Naive thymus-derived CD4-positive, alpha-beta T cell (primary cell): Measurements from ENCODE around the gene SMC3. TPM values are rescaled to one million over a fixed set of nuclear protein-coding genes. Genes with fewer than 3 reads are reported as not detected.
A peak's percentile ranks its signal among the peaks of the same experiment; 100 is the strongest.

Source experiments
- ATAC-seq: fragments of 150-1000 bp; cut with Tn5 transposase; 2 replicates; pipeline ENCODE4 v1.10.0; 2021; ENCODE audit warnings: mild to moderate bottlenecking, moderate library complexity
- CTCF ChIA-PET: fragments of 350-600 bp; sonication (Branson Sonifier 250); formaldehyde crosslinking; loops from one replicate; lab custom pipeline; 2021; ENCODE audit warnings: antibody characterized with exemption; lab: Charles Lee
- POLR2A ChIA-PET: fragments of 350-600 bp; sonication (Branson Sonifier 250); formaldehyde crosslinking; loops from one replicate; lab custom pipeline; 2021; ENCODE audit warnings: antibody characterized with exemption, inconsistent platforms; lab: Charles Lee
- DNase-seq, 9 donors: peaks; one replicate each; pipeline versions ENCODE4 v3.0.0 to v3.0.0-alpha.2; 2020 to 2022; ENCODE audit warnings: mixed read lengths in 1 of 9
- H3K27ac ChIP-seq: one replicate; pipeline ENCODE4 v1.7.0; 2013; ENCODE audit warnings: mild to moderate bottlenecking, low read depth, low read length, moderate library complexity
- H3K27me3 ChIP-seq, 2 donors: one replicate each; pipeline ENCODE4 v1.7.0; 2013; ENCODE audit warnings: low read length in 2 of 2, mild to moderate bottlenecking in 2 of 2, moderate library complexity in 2 of 2; ENCODE audit not compliant: control insufficient read depth in 2 of 2, insufficient read depth in 2 of 2
- H3K36me3 ChIP-seq, 3 experiments: 1 replicate in 2 of 3; 2 replicates in 1 of 3; pipeline ENCODE4 v1.7.0; 2013; ENCODE audit warnings: low read length in 3 of 3, mild to moderate bottlenecking in 3 of 3, moderate library complexity in 1 of 3; ENCODE audit not compliant: insufficient read depth in 3 of 3, control insufficient read depth in 2 of 3
- H3K4me1 ChIP-seq, 2 donors: one replicate each; pipeline ENCODE4 v1.7.0; 2013; ENCODE audit warnings: low read length in 2 of 2, mild to moderate bottlenecking in 2 of 2, moderate library complexity in 1 of 2; ENCODE audit not compliant: control insufficient read depth in 2 of 2, insufficient read depth in 2 of 2
- H3K4me3 ChIP-seq: 2 replicates; pipeline ENCODE4 v1.7.0; 2013; ENCODE audit warnings: mild to moderate bottlenecking, low read length
- H3K9me3 ChIP-seq, 3 experiments: 1 replicate in 2 of 3; 2 replicates in 1 of 3; pipeline ENCODE4 v1.7.0; 2013; ENCODE audit warnings: low read length in 3 of 3; ENCODE audit not compliant: control insufficient read depth in 2 of 3
- H3K27ac Mint-ChIP-seq, 9 donors: one replicate each; pipeline ENCODE4 v1.8.0; 2020 to 2022; ENCODE audit warnings: mixed read lengths in 9 of 9, mild to moderate bottlenecking in 8 of 9, moderate library complexity in 5 of 9, inconsistent platforms in 2 of 9
- H3K27me3 Mint-ChIP-seq, 5 donors: one replicate each; pipeline ENCODE4 v1.8.0; 2021 to 2022; ENCODE audit warnings: mixed read lengths in 5 of 5, mild to moderate bottlenecking in 1 of 5
- H3K36me3 Mint-ChIP-seq, 5 donors: one replicate each; pipeline ENCODE4 v1.8.0; 2020 to 2022; ENCODE audit warnings: mixed read lengths in 5 of 5, mild to moderate bottlenecking in 3 of 5, inconsistent platforms in 1 of 5
- H3K4me1 Mint-ChIP-seq, 7 donors: one replicate each; pipeline ENCODE4 v1.8.0; 2020 to 2022; ENCODE audit warnings: mixed read lengths in 7 of 7, mild to moderate bottlenecking in 3 of 7, inconsistent platforms in 1 of 7
- H3K4me3 Mint-ChIP-seq, 10 donors: one replicate each; pipeline ENCODE4 v1.8.0; 2020 to 2022; ENCODE audit warnings: mild to moderate bottlenecking in 10 of 10, mixed read lengths in 10 of 10, moderate library complexity in 6 of 10, inconsistent platforms in 2 of 10
- H3K9me3 Mint-ChIP-seq, 11 donors: one replicate each; pipeline ENCODE4 v1.8.0; 2020 to 2022; ENCODE audit warnings: mixed read lengths in 11 of 11, mild to moderate bottlenecking in 4 of 11, inconsistent platforms in 1 of 11, moderate library complexity in 1 of 11
- intact Hi-C, 2 donors: fragments of 100-400 bp; cut with micrococcal nuclease; formaldehyde crosslinking; loops; one replicate each; pipeline ENCODE4 v1.15.1; 2023
- polyA plus RNA-seq, 2 donors: library from polyadenylated mRNA; unstranded; fragments of 300-500 nt; fragmentation: Illumina TruSeq; gene quantifications; one replicate each; pipeline ENCODE4 v1.2.3, GENCODE V29; 2021
- total RNA-seq, 6 experiments: library from RNA in 5 of 6; stranded (reverse) in 5 of 6; gene quantifications; 1 replicate in 5 of 6; 2 replicates in 1 of 6; pipeline ENCODE4 v1.2.3 and lab custom pipeline; 2021 to 2026

The SMC3 gene
- total and polyA plus RNA-seq, 7 experiments from 2014 or later, result 29.8 to 88.2 (median 52.4) TPM

DNA sequence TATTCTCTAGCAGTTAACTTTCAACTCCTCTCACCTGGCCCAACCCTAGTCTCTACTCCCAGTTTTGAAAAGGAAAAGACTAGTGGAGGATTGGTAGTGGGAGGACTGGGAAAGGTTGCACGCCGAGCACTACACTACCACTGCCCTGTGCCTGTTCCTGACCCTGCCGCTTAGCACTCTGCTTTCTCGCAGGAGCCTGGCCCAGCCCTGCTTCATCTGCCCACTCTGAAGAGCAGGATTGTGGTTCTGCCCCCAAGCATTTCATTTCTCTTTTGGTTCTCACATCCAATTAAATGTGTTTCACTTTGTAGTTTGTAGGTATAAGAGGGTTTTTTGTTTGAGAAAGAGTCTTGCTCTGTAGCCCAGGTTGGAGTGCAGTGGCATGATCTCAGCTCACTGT, 45.1 kb downstream of the SMC3 start:
- ChIA-PET CTCF (interaction anchor here (0.6 to 1.1 kb wide), 3 partner anchors 255 to 1525 kb away, joined by 3 read pairs; no protein-coding TSS in a partner anchor), POLR2A (no interaction called here)
- H3K36me3 Mint-ChIP-seq, result no peaks in the 10 kb centered on the region
- H3K4me3 ChIP-seq, result no peak overlapping the region
- H3K27ac Mint-ChIP-seq, result no peak overlapping the region
- no peaks in the 10 kb centered on the region for H3K27me3 Mint-ChIP-seq
- no peaks in the 10 kb centered on the region for H3K9me3 ChIP-seq
- intact Hi-C loops, result loop anchor here in 1 of 2 donors (5.0 to 10.0 kb wide), 2 partner anchors 592 to 1525 kb away; no protein-coding TSS in a partner anchor
- peaks cover 0 to 2% of the 10 kb centered on the region in 2 donors for H3K4me1 ChIP-seq
- no peaks in the 10 kb centered on the region for H3K36me3 ChIP-seq
- no peak for ATAC-seq
- H3K9me3 Mint-ChIP-seq, result no peaks in the 10 kb centered on the region
- no peaks in the 10 kb centered on the region for H3K27me3 ChIP-seq
- H3K27ac ChIP-seq, result no peak overlapping the region
- H3K4me3 Mint-ChIP-seq, result no peak overlapping the region
- DNase-seq, result no peak
- H3K4me1 Mint-ChIP-seq, result peaks cover 7 to 28% (median 13%) of the 10 kb centered on the region in 7 donors

GRCh38 chr10:110613341-110613995, 46.0 kb downstream of the SMC3 start:
- no peak overlapping the region for H3K27ac Mint-ChIP-seq
- H3K4me1 ChIP-seq, result peaks cover 0 to 7% of the 10 kb centered on the region in 2 donors
- H3K4me3 Mint-ChIP-seq, result no peak overlapping the region
- POLR2A ChIA-PET, result no interaction called here
- no peaks in the 10 kb centered on the region for H3K9me3 Mint-ChIP-seq
- no peaks in the 10 kb centered on the region for H3K36me3 ChIP-seq
- no peaks in the 10 kb centered on the region for H3K36me3 Mint-ChIP-seq
- no peak for ATAC-seq
- intact Hi-C loops, result loop anchor here in 1 of 2 donors (5.0 to 10.0 kb wide), 2 partner anchors 591 to 1524 kb away; no protein-coding TSS in a partner anchor
- CTCF ChIA-PET, result interaction anchor here (1.1 kb wide), 1 partner anchor 986 kb away, joined by 3 read pairs; no protein-coding TSS in a partner anchor
- DNase-seq, result no peak
- peaks cover 13 to 37% (median 21%) of the 10 kb centered on the region in 7 donors for H3K4me1 Mint-ChIP-seq
- no peaks in the 10 kb centered on the region for H3K27me3 ChIP-seq
- no peaks in the 10 kb centered on the region for H3K27me3 Mint-ChIP-seq
- no peak overlapping the region for H3K27ac ChIP-seq
- no peak overlapping the region for H3K4me3 ChIP-seq
- no peaks in the 10 kb centered on the region for H3K9me3 ChIP-seq

DNA sequence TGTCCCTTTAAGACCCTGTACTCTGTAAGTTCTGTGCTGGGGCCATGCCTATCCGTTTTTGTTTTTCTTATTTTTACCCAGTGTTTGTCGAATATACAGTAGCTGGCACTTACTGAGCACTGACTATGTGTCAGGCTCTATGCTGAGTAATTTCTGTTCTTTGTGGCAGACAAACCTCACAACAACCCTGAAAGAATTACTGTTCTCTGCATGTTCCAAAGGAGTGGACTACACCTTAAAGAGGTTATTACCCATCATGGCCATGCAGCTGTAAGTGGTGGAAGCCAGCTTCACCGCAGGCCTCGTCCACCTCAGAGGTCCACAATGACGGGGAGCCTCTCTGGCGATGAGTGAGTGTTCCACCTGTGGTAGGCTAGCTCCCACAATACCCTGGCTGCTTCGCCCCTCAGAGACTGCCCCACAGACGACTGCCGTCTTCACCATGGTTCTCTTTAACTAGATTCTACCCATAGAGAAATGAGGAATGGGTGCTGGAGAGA, 46.6 kb downstream of the SMC3 start:
- ChIA-PET POLR2A (no interaction called here), CTCF (no interaction called here)

DNA sequence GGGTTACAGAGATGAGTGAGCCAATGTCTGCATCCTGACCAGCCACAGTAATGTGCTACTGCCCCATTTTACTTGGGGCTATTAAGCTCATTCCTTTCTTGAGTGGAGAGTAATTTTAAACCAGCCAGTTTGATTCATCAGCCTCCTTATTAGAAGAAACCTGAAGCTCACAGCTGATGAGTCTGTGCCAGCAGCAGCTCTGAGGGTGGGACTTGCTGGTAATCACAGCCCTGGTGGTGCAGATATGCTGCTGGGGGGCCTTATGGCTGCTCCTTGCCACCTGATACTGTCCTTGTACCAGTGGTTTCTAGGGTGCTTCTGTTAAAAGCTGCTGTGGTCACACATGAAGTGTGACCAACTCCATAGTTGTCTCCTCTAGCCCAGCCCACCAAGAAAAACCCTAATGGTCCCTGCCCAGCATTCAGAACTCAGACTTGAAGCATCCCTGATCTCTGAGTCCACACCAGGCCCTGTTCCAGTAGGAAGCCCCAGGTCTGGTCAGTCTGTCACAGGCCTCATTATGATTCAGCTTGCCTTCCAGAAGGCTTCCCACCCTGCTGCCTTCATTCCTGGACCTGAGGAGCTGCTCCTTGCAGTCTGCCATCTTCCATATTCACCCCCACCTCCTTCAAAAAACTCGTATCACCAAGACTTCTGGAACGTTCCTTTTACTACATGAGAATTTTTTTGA, 47.7 kb downstream of the SMC3 start:
- H3K36me3 ChIP-seq, result no peaks in the 10 kb centered on the region
- H3K4me3 ChIP-seq, result no peak overlapping the region
- ChIA-PET POLR2A (interaction anchor here (0.6 kb wide), 1 partner anchor 310 kb away, joined by 3 read pairs; no protein-coding TSS in a partner anchor), CTCF (no interaction called here)
- Mint-ChIP-seq H3K9me3 (no peaks in the 10 kb centered on the region), H3K27me3 (no peaks in the 10 kb centered on the region), H3K27ac (peak overlapping the region in 1 of 9 donors; percentile 17), H3K4me3 (no peak overlapping the region), H3K36me3 (no peaks in the 10 kb centered on the region), H3K4me1 (peaks cover 10 to 43% (median 29%) of the 10 kb centered on the region in 7 donors)
- DNase-seq (no peak), ATAC-seq (no peak)
- H3K27ac ChIP-seq, result no peak overlapping the region
- no peaks in the 10 kb centered on the region for H3K27me3 ChIP-seq
- intact Hi-C loops, result loop anchor here in 1 of 2 donors (10.0 kb wide), 1 partner anchor 590 kb away; no protein-coding TSS in a partner anchor
- H3K4me1 ChIP-seq, result peaks cover 0 to 7% of the 10 kb centered on the region in 2 donors
- no peaks in the 10 kb centered on the region for H3K9me3 ChIP-seq

More for the DNA sequence above, 46.6 kb downstream of the SMC3 start:
- no peaks in the 10 kb centered on the region for H3K9me3 Mint-ChIP-seq
- ATAC-seq (no peak), DNase-seq (no peak)
- H3K36me3 Mint-ChIP-seq, result no peaks in the 10 kb centered on the region
- no peak overlapping the region for H3K27ac Mint-ChIP-seq
- Histone ChIP-seq H3K27me3 (no peaks in the 10 kb centered on the region), H3K36me3 (no peaks in the 10 kb centered on the region), H3K27ac (no peak overlapping the region), H3K4me1 (peaks cover 0 to 7% of the 10 kb centered on the region in 2 donors), H3K9me3 (no peaks in the 10 kb centered on the region), H3K4me3 (no peak overlapping the region)
- H3K4me3 Mint-ChIP-seq, result no peak overlapping the region
- peaks cover 13 to 43% (median 27%) of the 10 kb centered on the region in 7 donors for H3K4me1 Mint-ChIP-seq
- no peaks in the 10 kb centered on the region for H3K27me3 Mint-ChIP-seq
- intact Hi-C loops, result loop anchor here in 1 of 2 donors (5.0 to 10.0 kb wide), 2 partner anchors 591 to 1523 kb away; no protein-coding TSS in a partner anchor

- ChIA-PET CTCF (no interaction called here), POLR2A (no interaction called here)
- H3K27me3 Mint-ChIP-seq, result peaks cover 0 to 3% (median 0%) of the 10 kb centered on the region in 5 donors
- H3K9me3 Mint-ChIP-seq, result peaks cover 0 to 5% (median 1%) of the 10 kb centered on the region in 11 donors
- ATAC-seq (no peak), DNase-seq (no peak)
- H3K36me3 Mint-ChIP-seq, result no peaks in the 10 kb centered on the region
- intact Hi-C loops, result loop anchor here in 1 of 2 donors (10.0 kb wide), 1 partner anchor 588 kb away; no protein-coding TSS in a partner anchor
- Histone ChIP-seq H3K9me3 (no peaks in the 10 kb centered on the region), H3K27me3 (no peaks in the 10 kb centered on the region), H3K27ac (no peak overlapping the region), H3K4me1 (peaks cover 0 to 7% of the 10 kb centered on the region in 2 donors), H3K4me3 (no peak overlapping the region), H3K36me3 (no peaks in the 10 kb centered on the region)
- peak overlapping the region in 1 of 9 donors; percentile 13 for H3K27ac Mint-ChIP-seq
- H3K4me3 Mint-ChIP-seq, result no peak overlapping the region
- peaks cover 10 to 40% (median 29%) of the 10 kb centered on the region in 7 donors for H3K4me1 Mint-ChIP-seq
Observed at GRCh38 chr10:110616493-110617033, 49.1 kb downstream of the SMC3 start.
